Measurements from ENCODE around the gene NME5.

- TF ChIP-seq POLR2A (IDR thresholded peaks at IDR 0.05) = no peak
- TF ChIP-seq CTCF (IDR thresholded peaks at IDR 0.05 in 8 of 11, conservative IDR thresholded peaks at IDR 0.05 in 3 of 11) = no peak
- no peak for TF ChIP-seq POLR2AphosphoS5 (IDR thresholded peaks at IDR 0.05)
These were observed 40.1 kb upstream of the NME5 start for GRCh38 chr5:138179277-138179857.
